Breast epithelium (tissue), 4 donors: ENCODE data around the gene TRMT5. TPM values are rescaled to one million over a fixed set of nuclear protein-coding genes. Genes with fewer than 3 reads are reported as not detected.

Experiments used
- DNase-seq, 2 donors: peaks; one replicate each; pipeline ENCODE4 v3.0.0-alpha.2; 2019; ENCODE audit warnings: low spot score in 2 of 2
- H3K27ac ChIP-seq, 2 donors: fragments of 200-600 bp; sonication (generic) in 1 of 2; one replicate each; pipeline ENCODE4 v1.5.1; 2016 to 2019; ENCODE audit warnings: mild to moderate bottlenecking in 1 of 2
- H3K27me3 ChIP-seq, 2 donors: fragments of 200-600 bp; sonication (generic) in 1 of 2; one replicate each; pipeline versions ENCODE4 v1.5.1 to v1.6.0; 2017 to 2019; ENCODE audit warnings: control low read depth in 1 of 2, mild to moderate bottlenecking in 1 of 2
- H3K36me3 ChIP-seq: fragments of 200-600 bp; one replicate; pipeline ENCODE4 v1.5.1; 2019
- H3K4me1 ChIP-seq, 2 donors: fragments of 200-600 bp; sonication (generic); one replicate each; pipeline ENCODE4 v1.5.1; 2016 to 2019; ENCODE audit warnings: control low read depth in 1 of 2
- H3K4me3 ChIP-seq, 3 donors: fragments of 200-600 bp; sonication (generic); 1 replicate in 2 of 3; 2 replicates in 1 of 3; pipeline ENCODE4 v1.5.1; 2016 to 2019; ENCODE audit warnings: mild to moderate bottlenecking in 3 of 3, moderate library complexity in 2 of 3
- H3K9me3 ChIP-seq, 2 donors: fragments of 200-600 bp; sonication (generic) in 1 of 2; one replicate each; pipeline ENCODE4 v1.5.1; 2016 to 2019; ENCODE audit warnings: control low read depth in 1 of 2
- POLR2A ChIP-seq: fragments of 450-650 bp; IDR thresholded peaks from one replicate; pipeline ENCODE4 v1.6.1; 2016; ENCODE audit warnings: antibody characterized with exemption, mild to moderate bottlenecking, moderate library complexity
- POLR2AphosphoS5 ChIP-seq, 3 donors: sonication (generic); formaldehyde crosslinking; IDR thresholded peaks; one replicate each; pipeline ENCODE4 v1.6.1; 2017; ENCODE audit warnings: antibody characterized with exemption in 3 of 3
- intact Hi-C: fragments of 100-400 bp; cut with DNase I; formaldehyde crosslinking; loops from one replicate; pipeline ENCODE4 v1.15.1; 2023; ENCODE audit warnings: low total_unique reads
- total RNA-seq, 3 donors: library from RNA; depleted of rRNA; stranded (reverse); fragments of >200 nt; gene quantifications; one replicate each; pipeline ENCODE4 v1.1.0, GENCODE V29; 2016
- TF ChIP-seq, protein P1 (sequence below), 3 donors: fragments of 450-650 bp; IDR thresholded peaks; one replicate each; pipeline ENCODE4 v1.5.1; 2016 to 2017; ENCODE audit warnings: antibody characterized with exemption in 3 of 3, mild to moderate bottlenecking in 3 of 3, moderate library complexity in 3 of 3

Gene TRMT5
- total RNA-seq, 3 donors from 2014 or later, result 8.8 to 13.8 (median 11.4) TPM

DNA sequence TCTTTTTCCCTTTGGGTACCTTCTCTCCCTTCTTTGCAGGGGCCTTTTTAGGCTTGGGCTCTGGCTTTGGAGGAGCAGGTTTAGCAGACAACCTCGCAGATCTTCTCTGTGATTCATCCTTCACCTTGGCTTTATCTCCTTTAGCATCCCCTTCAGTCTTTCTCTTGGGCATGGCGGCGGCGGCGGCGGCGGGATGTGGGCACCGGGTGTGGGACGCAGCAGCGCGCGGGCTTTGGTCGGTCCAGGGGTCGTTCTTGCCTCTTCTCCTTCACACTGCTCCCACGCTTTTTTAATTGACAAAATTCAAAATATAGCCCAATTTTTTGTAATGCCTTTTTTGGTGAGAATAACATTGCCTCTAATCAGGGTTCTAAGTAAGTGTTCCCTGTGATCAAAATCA lies 8.6 kb downstream of the TRMT5 start:
- TF ChIP-seq POLR2AphosphoS5 (IDR thresholded peaks at IDR 0.05), result no peak
- no peak for TF ChIP-seq POLR2A
- TF ChIP-seq, protein P1, sequence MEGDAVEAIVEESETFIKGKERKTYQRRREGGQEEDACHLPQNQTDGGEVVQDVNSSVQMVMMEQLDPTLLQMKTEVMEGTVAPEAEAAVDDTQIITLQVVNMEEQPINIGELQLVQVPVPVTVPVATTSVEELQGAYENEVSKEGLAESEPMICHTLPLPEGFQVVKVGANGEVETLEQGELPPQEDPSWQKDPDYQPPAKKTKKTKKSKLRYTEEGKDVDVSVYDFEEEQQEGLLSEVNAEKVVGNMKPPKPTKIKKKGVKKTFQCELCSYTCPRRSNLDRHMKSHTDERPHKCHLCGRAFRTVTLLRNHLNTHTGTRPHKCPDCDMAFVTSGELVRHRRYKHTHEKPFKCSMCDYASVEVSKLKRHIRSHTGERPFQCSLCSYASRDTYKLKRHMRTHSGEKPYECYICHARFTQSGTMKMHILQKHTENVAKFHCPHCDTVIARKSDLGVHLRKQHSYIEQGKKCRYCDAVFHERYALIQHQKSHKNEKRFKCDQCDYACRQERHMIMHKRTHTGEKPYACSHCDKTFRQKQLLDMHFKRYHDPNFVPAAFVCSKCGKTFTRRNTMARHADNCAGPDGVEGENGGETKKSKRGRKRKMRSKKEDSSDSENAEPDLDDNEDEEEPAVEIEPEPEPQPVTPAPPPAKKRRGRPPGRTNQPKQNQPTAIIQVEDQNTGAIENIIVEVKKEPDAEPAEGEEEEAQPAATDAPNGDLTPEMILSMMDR (IDR thresholded peaks at IDR 0.05), result no peak
- intact Hi-C loops, result no loop called here

DNA sequence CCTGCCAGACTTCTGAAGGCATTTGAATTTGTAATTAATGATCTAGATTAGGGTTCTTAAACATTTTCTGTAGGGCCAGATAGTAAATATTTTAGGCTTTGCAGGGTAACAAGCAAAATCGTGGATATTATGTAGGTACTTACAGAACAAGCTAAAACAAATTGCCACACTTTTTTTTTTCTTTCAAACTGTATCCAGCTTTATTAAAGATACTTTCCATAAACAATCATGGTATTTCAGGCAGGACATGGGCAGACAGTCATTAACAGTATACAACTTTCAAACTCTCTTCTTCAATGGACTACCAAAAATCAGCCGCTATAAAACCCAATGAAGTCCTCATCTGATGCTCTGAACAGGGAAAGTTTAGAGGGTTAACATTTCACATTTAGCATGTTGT lies 9.6 kb downstream of the TRMT5 start:
- intact Hi-C loops, result no loop called here
- TF ChIP-seq, protein P1 (IDR thresholded peaks at IDR 0.05), result no peak
- Histone ChIP-seq H3K36me3 (no peaks in the 10 kb centered on the region), H3K4me3 (no peak overlapping the region), H3K27me3 (no peaks in the 10 kb centered on the region), H3K4me1 (no peaks in the 10 kb centered on the region), H3K27ac (no peak overlapping the region), H3K9me3 (no peaks in the 10 kb centered on the region)
- DNase-seq, result no peak

More for the DNA sequence above, 8.6 kb downstream of the TRMT5 start:
- no peak for DNase-seq
- no peaks in the 10 kb centered on the region for H3K4me1 ChIP-seq
- H3K27ac ChIP-seq, result no peak overlapping the region
- H3K9me3 ChIP-seq, result no peaks in the 10 kb centered on the region
- H3K27me3 ChIP-seq, result no peaks in the 10 kb centered on the region
- H3K36me3 ChIP-seq, result no peaks in the 10 kb centered on the region
- H3K4me3 ChIP-seq, result no peak overlapping the region

DNA sequence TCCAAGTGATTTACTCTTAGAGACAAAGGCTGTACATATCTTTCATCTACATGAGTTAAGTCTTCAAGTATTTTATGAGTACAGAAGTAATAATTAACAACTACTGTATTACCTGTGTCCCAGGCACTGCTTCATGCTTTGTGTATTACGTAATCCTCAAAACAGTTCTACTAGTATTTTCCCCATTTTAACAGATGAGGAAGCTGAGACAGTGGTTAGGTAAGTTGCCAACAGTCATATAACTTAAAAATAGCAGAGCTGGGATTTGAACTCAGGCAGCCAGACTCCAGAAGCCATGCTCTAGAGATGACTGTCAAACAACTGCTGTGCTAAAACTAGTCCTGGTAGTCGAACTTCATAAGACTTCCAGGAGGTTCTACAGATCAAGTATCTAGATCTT lies 10.7 kb downstream of the TRMT5 start:
- TF ChIP-seq, protein P1 (IDR thresholded peaks at IDR 0.05), result no peak
- TF ChIP-seq POLR2AphosphoS5 (IDR thresholded peaks at IDR 0.05) (no peak), POLR2A (no peak)
- H3K36me3 ChIP-seq, result no peaks in the 10 kb centered on the region

DNA sequence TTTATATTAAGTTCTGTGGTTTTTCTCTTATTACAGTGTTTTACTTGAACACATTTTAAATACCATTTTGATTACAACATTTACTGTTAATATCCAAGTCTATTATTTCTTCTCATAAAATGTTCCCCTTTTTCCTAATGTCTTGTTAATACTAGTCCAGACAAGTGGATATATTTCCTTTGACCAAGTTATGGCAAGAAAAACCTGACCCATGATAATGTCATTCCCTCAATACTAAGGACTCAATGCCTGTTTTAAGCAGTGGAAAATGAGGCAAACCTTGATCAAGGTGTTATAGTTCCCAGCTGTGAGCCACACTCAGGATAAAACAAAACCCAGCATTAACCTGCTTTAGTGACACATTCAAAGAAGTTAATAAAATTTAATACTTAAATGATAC lies 12.2 kb downstream of the TRMT5 start:
- no peak for DNase-seq
- Histone ChIP-seq H3K9me3 (no peaks in the 10 kb centered on the region), H3K27me3 (no peaks in the 10 kb centered on the region), H3K27ac (no peak overlapping the region), H3K36me3 (no peaks in the 10 kb centered on the region), H3K4me1 (no peaks in the 10 kb centered on the region), H3K4me3 (no peak overlapping the region)
- intact Hi-C loops, result no loop called here
- no peak for TF ChIP-seq POLR2AphosphoS5 (IDR thresholded peaks at IDR 0.05)
- TF ChIP-seq POLR2A, result no peak
- TF ChIP-seq, protein P1 (IDR thresholded peaks at IDR 0.05), result no peak

More for the DNA sequence above, 10.7 kb downstream of the TRMT5 start:
- H3K9me3 ChIP-seq, result no peaks in the 10 kb centered on the region
- H3K27ac ChIP-seq, result no peak overlapping the region
- intact Hi-C loops, result no loop called here
- no peaks in the 10 kb centered on the region for H3K4me1 ChIP-seq
- H3K27me3 ChIP-seq, result no peaks in the 10 kb centered on the region
- no peak for DNase-seq
- H3K4me3 ChIP-seq, result no peak overlapping the region

DNA sequence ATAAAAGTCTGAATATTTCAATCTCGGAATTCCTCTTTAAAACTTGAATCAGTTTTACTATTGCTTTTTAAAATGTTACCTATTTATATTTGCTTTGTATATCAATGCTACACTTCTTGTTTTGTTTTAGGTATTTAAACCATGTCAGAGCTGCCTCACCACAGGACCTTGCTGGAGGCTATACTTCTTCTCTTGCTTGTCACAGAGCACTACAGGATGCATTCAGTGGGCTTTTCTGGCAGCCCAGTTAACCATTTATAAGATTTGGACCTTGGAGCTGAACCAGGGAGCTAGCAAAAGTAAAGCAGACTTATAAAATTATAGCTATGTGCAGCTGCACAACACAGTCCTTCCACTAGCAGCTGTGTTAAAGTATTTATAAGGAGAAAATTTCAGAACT lies 12.8 kb downstream of the TRMT5 start:
- H3K4me1 ChIP-seq, result no peaks in the 10 kb centered on the region
- no peak for TF ChIP-seq POLR2A
- no peak for TF ChIP-seq POLR2AphosphoS5 (IDR thresholded peaks at IDR 0.05)
- TF ChIP-seq, protein P1 (IDR thresholded peaks at IDR 0.05), result no peak
- H3K27me3 ChIP-seq, result no peaks in the 10 kb centered on the region
- H3K27ac ChIP-seq, result no peak overlapping the region
- H3K9me3 ChIP-seq, result no peaks in the 10 kb centered on the region
- H3K4me3 ChIP-seq, result no peak overlapping the region
- intact Hi-C loops, result no loop called here
- no peak for DNase-seq
- no peaks in the 10 kb centered on the region for H3K36me3 ChIP-seq
